Measurements from ENCODE around the gene MEF2C. TPM values are rescaled to one million over a fixed set of nuclear protein-coding genes. Genes with fewer than 3 reads are reported as not detected.
A peak's percentile ranks its signal among the peaks of the same experiment; 100 is the strongest.

Gene MEF2C
- total and polyA plus RNA-seq, 2 experiments from 2014 or later = 0.97 to 1.6 TPM

DNA sequence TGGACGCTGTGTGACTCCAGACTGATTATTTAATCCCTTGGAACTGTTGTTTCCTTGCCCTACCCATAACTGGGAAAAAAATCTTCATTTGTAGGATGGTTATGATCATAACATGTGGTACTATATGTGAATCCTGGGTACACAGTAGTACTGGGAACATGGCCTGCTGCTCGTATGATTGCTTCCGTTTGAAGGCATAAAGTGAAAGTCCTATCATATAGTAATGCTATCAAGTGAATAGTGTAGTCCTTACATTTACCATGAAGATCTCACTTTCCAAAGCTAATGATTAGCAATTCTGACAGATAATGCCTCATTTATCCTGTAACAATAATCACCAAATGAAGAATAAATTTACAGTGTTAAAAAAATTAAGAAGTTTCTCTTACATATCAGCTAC, 53.2 kb downstream of the MEF2C start:
- Mint-ChIP-seq H3K4me3 (no peak overlapping the region), H3K9me3 (no peaks in the 10 kb centered on the region), H3K27ac (no peak overlapping the region), H3K4me1 (peaks cover 28% of the 10 kb centered on the region), H3K36me3 (ENCODE audit: low read depth) (no peaks in the 10 kb centered on the region), H3K27me3 (ENCODE audit: insufficient read depth, low read depth, poor library complexity) (peaks cover 2% of the 10 kb centered on the region)
- Histone ChIP-seq H3K79me2 (replicated peaks; ENCODE audit: insufficient read depth) (no peaks in the 10 kb centered on the region), H3K4me1 (ENCODE audit: insufficient read depth) (peaks cover 25% of the 10 kb centered on the region), H3K27me3 (ENCODE audit: insufficient read depth) (no peaks in the 10 kb centered on the region), H3F3A (replicated peaks; ENCODE audit: low read depth) (no peaks in the 10 kb centered on the region), H3K4me3 (no peak overlapping the region), H3K9me2 (ENCODE audit: insufficient read depth) (no peaks in the 10 kb centered on the region), H3K27ac (ENCODE audit: low read depth) (no peak overlapping the region), H2AFZ (no peak overlapping the region), H3K36me3 (ENCODE audit: insufficient read depth) (no peaks in the 10 kb centered on the region), H3K4me2 (no peak overlapping the region), H4K20me1 (replicated peaks; ENCODE audit: insufficient read depth) (no peaks in the 10 kb centered on the region)
- ATAC-seq (no peak), DNase-seq (ENCODE audit: low spot score) (no peak)
- TF ChIP-seq, protein P1, sequence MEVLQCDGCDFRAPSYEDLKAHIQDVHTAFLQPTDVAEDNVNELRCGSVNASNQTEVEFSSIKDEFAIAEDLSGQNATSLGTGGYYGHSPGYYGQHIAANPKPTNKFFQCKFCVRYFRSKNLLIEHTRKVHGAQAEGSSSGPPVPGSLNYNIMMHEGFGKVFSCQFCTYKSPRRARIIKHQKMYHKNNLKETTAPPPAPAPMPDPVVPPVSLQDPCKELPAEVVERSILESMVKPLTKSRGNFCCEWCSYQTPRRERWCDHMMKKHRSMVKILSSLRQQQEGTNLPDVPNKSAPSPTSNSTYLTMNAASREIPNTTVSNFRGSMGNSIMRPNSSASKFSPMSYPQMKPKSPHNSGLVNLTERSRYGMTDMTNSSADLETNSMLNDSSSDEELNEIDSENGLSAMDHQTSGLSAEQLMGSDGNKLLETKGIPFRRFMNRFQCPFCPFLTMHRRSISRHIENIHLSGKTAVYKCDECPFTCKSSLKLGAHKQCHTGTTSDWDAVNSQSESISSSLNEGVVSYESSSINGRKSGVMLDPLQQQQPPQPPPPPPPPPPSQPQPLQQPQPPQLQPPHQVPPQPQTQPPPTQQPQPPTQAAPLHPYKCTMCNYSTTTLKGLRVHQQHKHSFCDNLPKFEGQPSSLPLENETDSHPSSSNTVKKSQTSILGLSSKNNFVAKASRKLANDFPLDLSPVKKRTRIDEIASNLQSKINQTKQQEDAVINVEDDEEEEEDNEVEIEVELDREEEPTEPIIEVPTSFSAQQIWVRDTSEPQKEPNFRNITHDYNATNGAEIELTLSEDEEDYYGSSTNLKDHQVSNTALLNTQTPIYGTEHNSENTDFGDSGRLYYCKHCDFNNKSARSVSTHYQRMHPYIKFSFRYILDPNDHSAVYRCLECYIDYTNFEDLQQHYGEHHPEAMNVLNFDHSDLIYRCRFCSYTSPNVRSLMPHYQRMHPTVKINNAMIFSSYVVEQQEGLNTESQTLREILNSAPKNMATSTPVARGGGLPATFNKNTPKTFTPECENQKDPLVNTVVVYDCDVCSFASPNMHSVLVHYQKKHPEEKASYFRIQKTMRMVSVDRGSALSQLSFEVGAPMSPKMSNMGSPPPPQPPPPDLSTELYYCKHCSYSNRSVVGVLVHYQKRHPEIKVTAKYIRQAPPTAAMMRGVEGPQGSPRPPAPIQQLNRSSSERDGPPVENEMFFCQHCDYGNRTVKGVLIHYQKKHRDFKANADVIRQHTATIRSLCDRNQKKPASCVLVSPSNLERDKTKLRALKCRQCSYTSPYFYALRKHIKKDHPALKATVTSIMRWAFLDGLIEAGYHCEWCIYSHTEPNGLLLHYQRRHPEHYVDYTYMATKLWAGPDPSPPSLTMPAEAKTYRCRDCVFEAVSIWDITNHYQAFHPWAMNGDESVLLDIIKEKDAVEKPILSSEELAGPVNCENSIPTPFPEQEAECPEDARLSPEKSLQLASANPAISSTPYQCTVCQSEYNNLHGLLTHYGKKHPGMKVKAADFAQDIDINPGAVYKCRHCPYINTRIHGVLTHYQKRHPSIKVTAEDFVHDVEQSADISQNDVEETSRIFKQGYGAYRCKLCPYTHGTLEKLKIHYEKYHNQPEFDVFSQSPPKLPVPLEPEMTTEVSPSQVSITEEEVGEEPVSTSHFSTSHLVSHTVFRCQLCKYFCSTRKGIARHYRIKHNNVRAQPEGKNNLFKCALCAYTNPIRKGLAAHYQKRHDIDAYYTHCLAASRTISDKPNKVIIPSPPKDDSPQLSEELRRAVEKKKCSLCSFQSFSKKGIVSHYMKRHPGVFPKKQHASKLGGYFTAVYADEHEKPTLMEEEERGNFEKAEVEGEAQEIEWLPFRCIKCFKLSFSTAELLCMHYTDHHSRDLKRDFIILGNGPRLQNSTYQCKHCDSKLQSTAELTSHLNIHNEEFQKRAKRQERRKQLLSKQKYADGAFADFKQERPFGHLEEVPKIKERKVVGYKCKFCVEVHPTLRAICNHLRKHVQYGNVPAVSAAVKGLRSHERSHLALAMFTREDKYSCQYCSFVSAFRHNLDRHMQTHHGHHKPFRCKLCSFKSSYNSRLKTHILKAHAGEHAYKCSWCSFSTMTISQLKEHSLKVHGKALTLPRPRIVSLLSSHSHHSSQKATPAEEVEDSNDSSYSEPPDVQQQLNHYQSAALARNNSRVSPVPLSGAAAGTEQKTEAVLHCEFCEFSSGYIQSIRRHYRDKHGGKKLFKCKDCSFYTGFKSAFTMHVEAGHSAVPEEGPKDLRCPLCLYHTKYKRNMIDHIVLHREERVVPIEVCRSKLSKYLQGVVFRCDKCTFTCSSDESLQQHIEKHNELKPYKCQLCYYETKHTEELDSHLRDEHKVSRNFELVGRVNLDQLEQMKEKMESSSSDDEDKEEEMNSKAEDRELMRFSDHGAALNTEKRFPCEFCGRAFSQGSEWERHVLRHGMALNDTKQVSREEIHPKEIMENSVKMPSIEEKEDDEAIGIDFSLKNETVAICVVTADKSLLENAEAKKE (CRISPR knock-in tag; IDR thresholded peaks at IDR 0.05) = no peak
- no peak for TF ChIP-seq STAT1 (IDR thresholded peaks at IDR 0.05; ENCODE audit: unreplicated experiment)
- no peak for TF ChIP-seq NANOG (IDR thresholded peaks at IDR 0.05; ENCODE audit: borderline replicate concordance)
- no peak for TF ChIP-seq EZH2phosphoT487 (IDR thresholded peaks at IDR 0.05; ENCODE audit: unreplicated experiment)
- TF ChIP-seq ZNF331 (CRISPR knock-in tag; IDR thresholded peaks at IDR 0.05; ENCODE audit: low read depth) = no peak

DNA sequence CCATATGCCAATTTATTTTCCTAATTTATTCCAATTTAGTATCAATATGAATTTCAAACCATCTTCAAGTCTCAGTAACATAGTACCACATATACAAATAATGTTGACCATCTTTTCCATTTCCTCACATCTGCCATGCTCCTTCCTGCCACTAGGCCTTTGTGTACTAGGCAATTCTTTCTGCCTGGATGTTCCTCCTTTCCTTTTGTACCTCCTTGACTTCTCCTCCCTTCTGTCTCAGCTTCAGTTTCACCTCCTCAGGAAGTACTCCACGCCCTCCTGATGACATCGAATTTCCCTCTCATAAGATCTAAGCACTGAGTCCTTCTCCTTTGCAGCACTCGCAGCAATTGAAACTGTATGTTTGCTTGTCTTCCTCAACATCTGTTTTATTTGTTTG, 53.9 kb downstream of the MEF2C start:
- ATAC-seq = peak; percentile 45
- Histone ChIP-seq H3K9me2 (ENCODE audit: insufficient read depth) (no peaks in the 10 kb centered on the region), H3K4me2 (no peak overlapping the region), H4K20me1 (replicated peaks; ENCODE audit: insufficient read depth) (no peaks in the 10 kb centered on the region), H3K79me2 (replicated peaks; ENCODE audit: insufficient read depth) (no peaks in the 10 kb centered on the region), H3K36me3 (ENCODE audit: insufficient read depth) (no peaks in the 10 kb centered on the region), H2AFZ (no peak overlapping the region), H3K4me3 (no peak overlapping the region), H3F3A (replicated peaks; ENCODE audit: low read depth) (no peaks in the 10 kb centered on the region), H3K27ac (ENCODE audit: low read depth) (no peak overlapping the region), H3K27me3 (ENCODE audit: insufficient read depth) (no peaks in the 10 kb centered on the region), H3K4me1 (ENCODE audit: insufficient read depth) (peaks cover 28% of the 10 kb centered on the region)
- Mint-ChIP-seq H3K36me3 (ENCODE audit: low read depth) (no peaks in the 10 kb centered on the region), H3K4me3 (no peak overlapping the region), H3K9me3 (no peaks in the 10 kb centered on the region), H3K27me3 (ENCODE audit: insufficient read depth, low read depth, poor library complexity) (peaks cover 2% of the 10 kb centered on the region), H3K4me1 (peaks cover 31% of the 10 kb centered on the region), H3K27ac (no peak overlapping the region; the same call in 1 of the 2 replicates)
- DNase-seq (ENCODE audit: low spot score) = peak; percentile 21
- TF ChIP-seq CREB1 (CRISPR knock-in tag; IDR thresholded peaks at IDR 0.05; ENCODE audit: low read depth) = no peak
- TF ChIP-seq, protein P2, sequence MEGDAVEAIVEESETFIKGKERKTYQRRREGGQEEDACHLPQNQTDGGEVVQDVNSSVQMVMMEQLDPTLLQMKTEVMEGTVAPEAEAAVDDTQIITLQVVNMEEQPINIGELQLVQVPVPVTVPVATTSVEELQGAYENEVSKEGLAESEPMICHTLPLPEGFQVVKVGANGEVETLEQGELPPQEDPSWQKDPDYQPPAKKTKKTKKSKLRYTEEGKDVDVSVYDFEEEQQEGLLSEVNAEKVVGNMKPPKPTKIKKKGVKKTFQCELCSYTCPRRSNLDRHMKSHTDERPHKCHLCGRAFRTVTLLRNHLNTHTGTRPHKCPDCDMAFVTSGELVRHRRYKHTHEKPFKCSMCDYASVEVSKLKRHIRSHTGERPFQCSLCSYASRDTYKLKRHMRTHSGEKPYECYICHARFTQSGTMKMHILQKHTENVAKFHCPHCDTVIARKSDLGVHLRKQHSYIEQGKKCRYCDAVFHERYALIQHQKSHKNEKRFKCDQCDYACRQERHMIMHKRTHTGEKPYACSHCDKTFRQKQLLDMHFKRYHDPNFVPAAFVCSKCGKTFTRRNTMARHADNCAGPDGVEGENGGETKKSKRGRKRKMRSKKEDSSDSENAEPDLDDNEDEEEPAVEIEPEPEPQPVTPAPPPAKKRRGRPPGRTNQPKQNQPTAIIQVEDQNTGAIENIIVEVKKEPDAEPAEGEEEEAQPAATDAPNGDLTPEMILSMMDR (conservative IDR thresholded peaks at IDR 0.05; ENCODE audit: low read depth in 2 of 2) = peak; percentile 19 to 41; a peak in 3 of 4 replicates
- TF ChIP-seq EZH2 (IDR thresholded peaks at IDR 0.05; ENCODE audit: low read depth, unreplicated experiment) = no peak
- TF ChIP-seq ZNF114 (CRISPR knock-in tag; IDR thresholded peaks at IDR 0.05) = no peak
